ENCODE data around the gene RNF144A. TPM values are rescaled to one million over a fixed set of nuclear protein-coding genes. Genes with fewer than 3 reads are reported as not detected.

Gene RNF144A
- total RNA-seq, 1 donor from 2014 or later: 23.5 TPM

- DNase-seq (ENCODE audit: low read depth): no peak
- no peaks in the 10 kb centered on the region for H3K36me3 ChIP-seq (ENCODE audit: control insufficient read depth, insufficient read depth, low read length)
- TF ChIP-seq, protein P1, sequence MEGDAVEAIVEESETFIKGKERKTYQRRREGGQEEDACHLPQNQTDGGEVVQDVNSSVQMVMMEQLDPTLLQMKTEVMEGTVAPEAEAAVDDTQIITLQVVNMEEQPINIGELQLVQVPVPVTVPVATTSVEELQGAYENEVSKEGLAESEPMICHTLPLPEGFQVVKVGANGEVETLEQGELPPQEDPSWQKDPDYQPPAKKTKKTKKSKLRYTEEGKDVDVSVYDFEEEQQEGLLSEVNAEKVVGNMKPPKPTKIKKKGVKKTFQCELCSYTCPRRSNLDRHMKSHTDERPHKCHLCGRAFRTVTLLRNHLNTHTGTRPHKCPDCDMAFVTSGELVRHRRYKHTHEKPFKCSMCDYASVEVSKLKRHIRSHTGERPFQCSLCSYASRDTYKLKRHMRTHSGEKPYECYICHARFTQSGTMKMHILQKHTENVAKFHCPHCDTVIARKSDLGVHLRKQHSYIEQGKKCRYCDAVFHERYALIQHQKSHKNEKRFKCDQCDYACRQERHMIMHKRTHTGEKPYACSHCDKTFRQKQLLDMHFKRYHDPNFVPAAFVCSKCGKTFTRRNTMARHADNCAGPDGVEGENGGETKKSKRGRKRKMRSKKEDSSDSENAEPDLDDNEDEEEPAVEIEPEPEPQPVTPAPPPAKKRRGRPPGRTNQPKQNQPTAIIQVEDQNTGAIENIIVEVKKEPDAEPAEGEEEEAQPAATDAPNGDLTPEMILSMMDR (IDR thresholded peaks at IDR 0.05; ENCODE audit: insufficient read depth, low read length, poor library complexity, severe bottlenecking): no peak
- H3K4me3 ChIP-seq (ENCODE audit: low read depth, low read length): no peak overlapping the region
- H3K27me3 ChIP-seq (ENCODE audit: control insufficient read depth, insufficient read depth, low read length): no peaks in the 10 kb centered on the region
These were observed 93.3 kb downstream of the RNF144A start for GRCh38 chr2:7010391-7011054.

- no peak overlapping the region for H3K4me3 ChIP-seq (ENCODE audit: low read depth, low read length)
- no peak for DNase-seq (ENCODE audit: low read depth)
- H3K36me3 ChIP-seq (ENCODE audit: control insufficient read depth, insufficient read depth, low read length): no peaks in the 10 kb centered on the region
- no peaks in the 10 kb centered on the region for H3K27me3 ChIP-seq (ENCODE audit: control insufficient read depth, insufficient read depth, low read length)
- TF ChIP-seq, protein P1 (IDR thresholded peaks at IDR 0.05; ENCODE audit: insufficient read depth, low read length, poor library complexity, severe bottlenecking): no peak
These were observed 94.3 kb downstream of the RNF144A start for GRCh38 chr2:7011356-7012083.

- TF ChIP-seq, protein P1 (IDR thresholded peaks at IDR 0.05; ENCODE audit: insufficient read depth, low read length, poor library complexity, severe bottlenecking): no peak
- Histone ChIP-seq H3K4me3 (ENCODE audit: low read depth, low read length) (no peak overlapping the region), H3K36me3 (ENCODE audit: control insufficient read depth, insufficient read depth, low read length) (no peaks in the 10 kb centered on the region), H3K27me3 (ENCODE audit: control insufficient read depth, insufficient read depth, low read length) (no peaks in the 10 kb centered on the region)
- DNase-seq (ENCODE audit: low read depth): no peak
These were observed 95.0 kb downstream of the RNF144A start for GRCh38 chr2:7012141-7012764.

- H3K36me3 ChIP-seq (ENCODE audit: control insufficient read depth, insufficient read depth, low read length): no peaks in the 10 kb centered on the region
- TF ChIP-seq, protein P1 (IDR thresholded peaks at IDR 0.05; ENCODE audit: insufficient read depth, low read length, poor library complexity, severe bottlenecking): no peak
- no peak overlapping the region for H3K4me3 ChIP-seq (ENCODE audit: low read depth, low read length)
- H3K27me3 ChIP-seq (ENCODE audit: control insufficient read depth, insufficient read depth, low read length): no peaks in the 10 kb centered on the region
- no peak for DNase-seq (ENCODE audit: low read depth)
These were observed 96.4 kb downstream of the RNF144A start for GRCh38 chr2:7013471-7014160.

- Histone ChIP-seq H3K4me3 (ENCODE audit: low read depth, low read length) (no peak overlapping the region), H3K27me3 (ENCODE audit: control insufficient read depth, insufficient read depth, low read length) (no peaks in the 10 kb centered on the region), H3K36me3 (ENCODE audit: control insufficient read depth, insufficient read depth, low read length) (no peaks in the 10 kb centered on the region)
- no peak for DNase-seq (ENCODE audit: low read depth)
- TF ChIP-seq, protein P1 (IDR thresholded peaks at IDR 0.05; ENCODE audit: insufficient read depth, low read length, poor library complexity, severe bottlenecking): peak; percentile 49
These were observed 97.0 kb downstream of the RNF144A start for GRCh38 chr2:7014174-7014640.
